Prostate gland (tissue), 2 donors: ENCODE data around the gene ATE1.

Experiments
- CTCF ChIP-seq, 4 experiments: fragments of 200-600 bp in 2 of 4; fragments of 450-650 bp in 2 of 4; sonication (generic) in 2 of 4; IDR thresholded peaks; 1 replicate in 3 of 4; 2 replicates in 1 of 4; pipeline ENCODE4 v1.5.1; 2016 to 2019; ENCODE audit warnings: antibody characterized with exemption in 4 of 4, mild to moderate bottlenecking in 2 of 4, moderate library complexity in 2 of 4
- POLR2A ChIP-seq: fragments of 450-650 bp; IDR thresholded peaks from one replicate; pipeline ENCODE4 v1.6.1; 2016; ENCODE audit warnings: antibody characterized with exemption, mild to moderate bottlenecking

GRCh38 chr10:121774813-121775212, 153.0 kb downstream of the ATE1 start:
- TF ChIP-seq POLR2A = no peak
- no peak for TF ChIP-seq CTCF (IDR thresholded peaks at IDR 0.05)
